Measurements from ENCODE around the gene ESYT2.

The ESYT2 gene

DNA sequence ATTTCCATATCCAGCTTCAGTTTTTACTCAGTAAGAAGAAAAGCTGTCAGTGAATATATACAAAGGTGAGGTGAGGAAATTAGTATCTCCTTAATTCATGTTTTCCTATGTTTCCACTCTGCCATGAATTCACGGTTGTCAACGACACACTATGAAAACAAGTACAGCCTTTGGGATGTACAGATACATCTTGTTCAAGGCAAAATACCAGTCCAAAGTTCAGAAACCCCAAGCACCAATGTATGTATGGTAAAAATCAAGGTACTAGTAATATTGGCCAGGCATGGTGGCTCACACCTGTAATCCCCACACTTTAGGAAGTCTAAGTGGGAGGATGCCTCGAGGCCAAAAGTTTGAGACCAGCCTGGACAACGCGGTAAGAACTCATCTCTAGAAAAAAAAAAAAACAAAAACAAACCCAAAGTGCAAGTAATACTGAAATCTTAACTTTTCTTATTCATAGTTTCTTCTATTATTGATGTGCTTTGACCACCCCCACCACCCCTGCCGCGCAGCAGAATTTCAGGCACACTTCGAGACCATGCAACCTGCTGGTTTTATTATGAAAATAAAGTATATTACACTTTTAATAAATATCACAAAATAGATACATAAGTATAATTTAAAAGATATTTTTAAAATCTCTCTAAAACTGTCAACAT lies 3.5 kb downstream of the ESYT2 start:
- DNase-seq = no peak

DNA sequence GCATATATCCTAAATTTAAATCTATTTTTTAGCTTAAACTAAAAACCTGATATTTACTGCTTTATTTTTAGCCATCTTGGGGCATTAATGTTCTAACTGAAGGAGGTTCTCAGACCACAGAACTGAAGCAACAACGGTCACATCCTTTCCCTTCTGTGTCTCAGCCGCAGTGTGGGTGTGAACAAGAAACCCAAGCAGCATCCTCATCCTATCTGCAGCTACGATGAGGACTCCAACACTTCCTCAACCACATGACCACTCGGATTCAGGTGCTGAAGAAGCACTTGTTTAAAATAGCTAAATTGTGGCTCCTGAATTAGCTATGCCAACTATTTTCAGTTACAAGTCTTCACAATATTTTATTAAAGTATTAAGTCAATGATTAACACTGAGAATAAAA lies 5.3 kb downstream of the ESYT2 start:
- DNase-seq = peak; percentile 73

DNA sequence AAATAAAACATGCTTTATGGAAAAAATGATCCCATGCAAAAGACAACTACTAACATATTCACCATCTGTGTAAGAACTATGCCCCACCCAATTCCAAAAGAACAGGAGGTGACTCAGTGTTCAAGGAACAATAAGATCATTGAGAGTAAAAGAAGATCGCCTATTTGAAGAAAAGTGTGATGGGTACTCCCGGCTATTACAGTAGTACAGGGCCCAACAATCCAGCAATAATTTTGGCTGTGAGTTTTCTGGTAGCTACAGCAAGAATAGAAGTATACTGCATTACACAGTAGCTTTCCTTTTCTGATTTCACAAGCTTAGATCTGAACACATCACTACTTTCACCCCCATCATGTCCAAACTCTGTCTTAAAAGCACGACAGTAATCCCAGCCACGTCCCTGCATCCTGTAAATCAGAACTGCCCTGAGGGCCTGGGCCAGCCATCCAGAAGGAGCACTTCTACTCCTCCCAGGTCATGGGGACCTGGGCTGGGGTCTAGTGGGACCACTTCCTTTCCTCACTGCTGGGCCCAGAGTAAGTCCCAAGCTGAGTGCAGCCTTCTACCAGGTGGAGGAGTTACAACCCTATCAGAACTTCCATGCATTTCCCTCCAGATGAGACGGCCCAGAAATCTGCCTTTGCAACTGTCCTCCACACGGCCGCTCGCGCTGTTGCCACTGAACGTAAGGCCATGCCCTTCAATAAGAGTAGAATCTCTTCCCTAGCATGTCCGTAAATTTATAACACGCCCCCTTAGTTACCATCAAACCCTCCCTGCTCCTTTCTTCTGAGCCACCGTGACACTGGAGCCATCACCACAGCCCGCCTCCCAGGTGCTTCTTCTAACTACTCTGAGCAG lies 7.9 kb downstream of the ESYT2 start:
- DNase-seq = peak; percentile 56

- DNase-seq = no peak
Observed at GRCh38 chr7:158820656-158821055, 8.7 kb downstream of the ESYT2 start.

DNA sequence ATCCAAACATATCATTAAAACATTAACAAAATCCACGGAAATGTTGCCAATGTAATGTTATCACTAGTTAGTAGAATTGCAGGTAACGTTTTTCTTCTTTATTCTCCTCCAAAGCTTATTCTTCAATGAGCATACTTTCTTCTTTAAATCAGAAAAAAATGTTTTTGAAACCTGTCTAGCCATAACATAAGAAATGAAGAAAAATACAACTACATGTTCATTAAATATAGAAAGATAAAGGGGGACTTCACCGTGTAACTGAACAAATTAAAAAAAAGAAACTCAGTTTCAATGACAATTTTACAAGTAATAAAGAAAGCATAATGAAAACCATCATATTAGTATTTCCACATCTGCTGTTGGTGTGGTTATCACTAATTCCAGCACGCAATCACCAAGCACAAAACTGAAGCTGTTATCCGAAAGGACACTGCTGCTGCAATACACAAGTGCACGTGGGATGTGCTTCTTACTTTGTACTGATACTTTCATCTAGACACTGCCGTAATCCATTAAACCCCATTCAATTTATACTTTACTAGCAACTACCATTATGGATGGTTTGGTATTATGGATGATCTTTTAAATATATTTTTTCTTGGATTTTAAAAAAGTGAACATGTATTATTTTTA lies 9.6 kb downstream of the ESYT2 start:
- peak; percentile 74 for DNase-seq

DNA sequence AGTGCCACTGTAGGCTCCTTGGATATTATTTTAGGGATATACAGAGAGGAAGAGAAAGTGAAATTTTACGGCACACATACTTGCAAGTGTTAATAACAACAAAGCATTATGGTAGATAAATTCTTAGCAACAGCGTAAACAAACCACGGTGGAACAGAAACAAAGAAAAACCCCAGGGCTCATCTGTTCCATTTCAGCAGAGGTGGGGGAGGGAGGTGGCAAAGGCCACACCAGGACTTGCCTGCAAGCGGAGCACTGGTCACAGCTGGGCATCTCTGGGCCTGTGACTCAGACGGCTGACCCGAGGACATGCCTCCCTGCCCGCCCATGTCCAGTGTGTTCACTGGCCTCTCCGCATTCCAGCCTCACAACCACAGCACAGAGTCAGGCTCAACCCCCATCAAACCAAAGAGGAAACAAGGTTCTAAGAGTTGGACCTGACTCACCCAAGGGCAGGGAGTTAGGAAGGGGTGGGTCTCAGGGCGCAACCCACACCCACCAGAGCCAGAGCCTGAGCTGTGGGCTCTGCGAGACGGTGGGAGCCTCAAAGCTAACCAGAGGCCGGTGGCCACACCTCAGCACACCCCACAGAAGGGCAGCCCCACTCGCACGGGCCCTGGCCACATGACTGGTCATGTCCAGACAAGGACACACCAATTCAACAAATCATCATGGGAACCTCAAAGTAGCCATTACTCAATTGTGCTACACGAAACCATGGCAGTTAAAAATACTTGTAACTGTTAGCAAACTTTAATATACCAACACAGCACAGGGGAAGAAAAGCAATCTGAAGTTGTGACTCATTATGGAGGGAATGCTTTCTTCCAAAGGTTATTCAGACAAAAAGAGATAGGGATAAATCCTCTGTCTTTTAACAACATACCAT lies 10.7 kb downstream of the ESYT2 start:
- peak; percentile 95 for DNase-seq

- DNase-seq = no peak
Observed at GRCh38 chr7:158816995-158817394, 12.3 kb downstream of the ESYT2 start.

GRCh38 chr7:158816271-158816670 lies 13.0 kb downstream of the ESYT2 start:
- DNase-seq = no peak

DNA sequence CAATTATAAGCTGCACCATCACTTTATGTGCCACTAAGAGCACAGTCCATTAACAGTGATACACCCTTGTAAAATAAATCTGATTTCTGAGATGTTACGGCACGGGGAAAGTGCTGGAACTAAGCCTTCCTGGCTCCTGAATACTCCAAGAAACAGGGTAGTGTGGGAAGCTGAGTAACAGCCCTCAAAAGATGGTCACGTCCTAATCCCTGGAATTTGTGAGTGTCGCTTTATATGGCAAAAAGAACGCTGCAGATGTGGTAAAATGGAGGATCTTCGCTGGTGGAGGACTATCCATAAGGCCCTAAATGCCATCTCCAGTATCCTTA lies 13.5 kb downstream of the ESYT2 start:
- no peak for DNase-seq

DNA sequence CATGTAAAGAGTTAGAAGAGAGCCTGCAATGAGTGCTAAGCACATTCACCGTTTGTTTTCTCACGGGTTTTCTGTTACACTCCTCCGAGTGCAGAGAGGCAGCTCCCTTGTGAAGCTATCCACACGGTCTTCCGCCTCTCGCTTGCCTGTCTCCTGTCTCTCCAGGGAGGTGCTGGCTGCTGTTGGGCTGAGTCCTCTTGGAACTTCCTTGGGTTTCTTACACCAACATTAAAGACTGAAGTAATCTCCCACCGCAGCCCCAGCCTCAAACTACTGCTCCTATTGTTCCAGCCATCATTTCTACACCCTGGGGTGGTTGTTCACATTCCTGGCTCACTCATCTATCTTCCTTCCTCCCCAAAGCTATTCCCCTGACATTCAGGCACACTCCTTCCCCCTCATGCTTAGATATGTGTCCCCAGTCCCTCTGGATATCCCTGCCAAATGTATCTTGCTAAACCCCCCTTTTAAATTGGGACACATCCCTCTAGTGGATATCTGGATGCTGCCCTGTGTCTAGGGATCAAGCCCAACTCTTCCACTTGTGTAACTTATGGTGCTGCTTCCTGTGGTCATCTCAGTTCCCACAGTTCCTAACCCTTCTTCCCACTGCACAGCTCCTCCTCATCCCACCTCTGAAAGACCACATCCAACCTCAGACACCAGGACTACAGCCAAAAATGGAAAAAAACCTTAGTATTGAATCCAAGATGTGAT lies 14.1 kb downstream of the ESYT2 start:
- DNase-seq = no peak

- DNase-seq = no peak
Observed at GRCh38 chr7:158814637-158815036, 14.7 kb downstream of the ESYT2 start.

GRCh38 chr7:158812684-158813083 lies 16.6 kb downstream of the ESYT2 start:
- DNase-seq = no peak

GRCh38 chr7:158811894-158812293 lies 17.4 kb downstream of the ESYT2 start:
- no peak for DNase-seq

GRCh38 chr7:158811461-158811860 lies 17.8 kb downstream of the ESYT2 start:
- DNase-seq = no peak

DNA sequence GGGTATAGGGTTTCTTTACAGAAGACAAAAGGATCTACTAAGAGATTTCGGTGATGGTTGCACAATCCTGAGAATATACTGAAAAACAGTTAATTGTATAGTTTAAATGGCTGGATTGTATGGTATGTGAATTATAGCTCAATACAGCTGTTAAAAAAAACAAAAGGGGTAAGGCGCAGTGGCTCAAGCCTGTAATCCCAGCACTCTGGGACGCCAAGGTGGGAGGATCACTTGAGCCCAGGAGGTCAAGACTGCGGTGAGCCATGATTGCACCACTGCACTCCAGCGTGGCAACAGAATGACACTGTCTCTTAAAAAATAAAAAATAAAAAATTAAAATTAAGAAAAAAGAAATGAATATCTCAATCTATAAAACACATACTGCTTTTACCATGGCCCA lies 18.5 kb downstream of the ESYT2 start:
- DNase-seq = no peak

DNA sequence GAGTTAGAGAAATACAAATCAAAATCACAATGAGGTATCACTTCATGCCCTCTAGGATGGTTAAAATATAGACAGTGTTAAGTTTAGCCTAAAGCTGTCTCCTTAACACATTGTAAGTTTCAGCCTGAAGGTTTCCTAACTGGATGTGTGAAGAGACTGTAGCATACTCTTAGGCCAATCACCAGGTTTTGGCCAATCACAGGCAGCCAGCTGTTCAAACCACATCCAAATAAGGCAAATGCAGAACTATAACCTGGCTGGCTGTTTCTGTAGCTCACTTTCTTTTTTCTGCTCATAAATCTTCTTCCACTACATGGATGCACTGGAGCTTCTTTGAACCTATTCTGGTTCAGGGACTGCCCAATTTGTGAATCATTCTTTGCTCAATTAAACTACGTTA lies 19.7 kb downstream of the ESYT2 start:
- DNase-seq = peak; percentile 50

- no peak for DNase-seq
Observed at GRCh38 chr7:158808126-158808525, 21.2 kb downstream of the ESYT2 start.

- DNase-seq = no peak
Observed at GRCh38 chr7:158805937-158806336, 23.4 kb downstream of the ESYT2 start.

- no peak for DNase-seq
Observed at GRCh38 chr7:158805414-158805813, 23.9 kb downstream of the ESYT2 start.

DNA sequence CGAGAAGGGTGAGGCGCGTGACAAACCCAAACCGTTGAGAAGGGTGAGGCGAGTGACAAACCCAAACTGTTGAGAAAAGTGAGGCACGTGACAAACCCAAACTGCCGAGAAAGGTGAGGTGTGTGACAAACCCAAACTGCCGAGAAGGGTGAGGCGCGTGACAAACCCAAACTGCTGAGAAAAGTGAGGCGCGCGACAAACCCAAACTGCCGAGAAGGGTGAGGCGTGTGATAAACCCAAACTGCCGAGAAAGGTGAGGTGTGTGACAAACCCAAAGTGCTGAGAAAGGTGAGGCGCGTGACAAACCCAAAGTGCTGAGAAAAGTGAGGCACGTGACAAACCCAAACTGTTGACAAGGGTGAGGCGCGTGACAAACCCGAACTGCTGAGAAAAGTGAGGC lies 25.0 kb downstream of the ESYT2 start:
- DNase-seq = no peak

DNA sequence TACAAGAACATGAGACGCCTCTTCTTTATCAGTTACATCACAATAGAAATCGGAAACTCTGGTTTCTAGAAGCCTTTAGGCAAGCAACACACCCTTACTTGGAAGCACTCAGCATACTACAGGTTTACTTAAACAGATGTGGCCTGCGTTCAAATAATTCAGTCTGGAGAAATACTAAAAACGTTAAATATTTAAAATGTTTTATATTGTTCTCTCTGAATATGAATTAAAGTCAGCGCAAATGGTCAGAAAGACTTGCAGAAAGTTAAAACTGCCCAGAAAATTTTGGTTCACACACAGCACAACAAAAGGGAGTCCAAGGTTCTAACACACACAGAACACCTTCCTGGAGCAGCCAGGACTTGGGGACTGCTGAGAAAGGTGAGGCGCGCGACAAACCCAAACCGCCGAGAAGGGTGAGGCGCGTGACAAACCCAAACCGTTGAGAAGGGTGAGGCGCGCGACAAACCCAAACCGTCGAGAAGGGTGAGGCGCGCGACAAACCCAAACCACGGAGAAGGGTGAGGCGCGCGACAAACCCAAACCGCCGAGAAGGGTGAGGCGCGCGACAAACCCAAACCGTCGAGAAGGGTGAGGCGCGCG lies 25.8 kb downstream of the ESYT2 start:
- no peak for DNase-seq

All from suppressor macrophage treated with lipopolysaccharide for 4 hours (primary cell).